BLaER1 treated with 17β-estradiol and CSF1 and Interleukin-3, amounts not matched to agents 10 nM and 100 nM (cell line): ENCODE results near the gene IGF2BP1.

Source experiments
- H3K27ac ChIP-seq, 11 experiments: shearing (Covaris generic); formaldehyde crosslinking; 2 replicates each; pipeline ENCODE4 v1.8.1; 2022
- H3K27me3 ChIP-seq, 11 experiments: shearing (Covaris generic); formaldehyde crosslinking; 2 replicates each; pipeline ENCODE4 v1.8.1; 2022
- H3K36me3 ChIP-seq, 11 experiments: shearing (Covaris generic); formaldehyde crosslinking; 2 replicates each; pipeline ENCODE4 v1.8.1; 2022
- H3K4me1 ChIP-seq, 10 experiments: shearing (Covaris generic); formaldehyde crosslinking; 2 replicates each; pipeline ENCODE4 v1.8.1; 2022
- H3K4me2 ChIP-seq, 11 experiments: shearing (Covaris generic); formaldehyde crosslinking; 2 replicates each; pipeline ENCODE4 v1.8.1; 2022
- H3K4me3 ChIP-seq, 10 experiments: shearing (Covaris generic); formaldehyde crosslinking; 2 replicates each; pipeline ENCODE4 v1.8.1; 2022
- H3K9ac ChIP-seq, 11 experiments: shearing (Covaris generic); formaldehyde crosslinking; 2 replicates each; pipeline ENCODE4 v1.8.1; 2022
- H3K9me3 ChIP-seq, 11 experiments: shearing (Covaris generic); formaldehyde crosslinking; replicated peaks in 1 of 11; 2 replicates each; pipeline ENCODE4 v1.8.1; 2022
- H4K20me1 ChIP-seq, 11 experiments: shearing (Covaris generic); formaldehyde crosslinking; 2 replicates each; pipeline ENCODE4 v1.8.1; 2022
- Cebpa-rat ChIP-seq, 11 experiments: shearing (Covaris generic); IDR thresholded peaks; 2 replicates each; pipeline ENCODE4 v1.8.1; 2022

Gene IGF2BP1

DNA sequence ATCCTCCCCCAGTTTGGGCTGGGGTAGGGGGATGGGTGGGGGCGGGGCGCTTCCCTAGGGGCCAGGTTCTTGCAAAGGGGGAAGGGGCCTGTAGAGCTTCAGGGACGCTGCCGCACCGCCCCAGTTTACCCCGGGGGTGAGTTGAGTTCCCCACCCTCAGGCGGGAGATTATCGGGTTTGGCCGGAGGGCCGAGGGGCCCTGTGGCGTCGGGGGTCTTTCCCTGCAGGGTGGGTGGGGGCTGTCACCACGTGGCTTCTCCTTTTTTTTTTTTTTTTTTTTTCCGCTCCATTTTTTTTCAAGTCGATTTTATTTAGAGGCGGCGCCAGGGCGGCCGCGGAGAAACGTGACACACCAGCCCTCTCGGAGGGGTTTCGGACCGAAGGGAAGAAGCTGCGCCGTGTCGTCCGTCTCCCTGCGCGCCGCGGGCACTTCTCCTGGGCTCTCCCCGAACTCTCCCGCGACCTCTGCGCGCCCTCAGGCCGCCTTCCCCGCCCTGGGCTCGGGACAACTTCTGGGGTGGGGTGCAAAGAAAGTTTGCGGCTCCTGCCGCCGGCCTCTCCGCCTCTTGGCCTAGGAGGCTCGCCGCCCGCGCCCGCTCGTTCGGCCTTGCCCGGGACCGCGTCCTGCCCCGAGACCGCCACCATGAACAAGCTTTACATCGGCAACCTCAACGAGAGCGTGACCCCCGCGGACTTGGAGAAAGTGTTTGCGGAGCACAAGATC lies at the start of gene IGF2BP1:
Gene IGF2BP1 (plus strand): TSS at position 283 of the 724 bp plus-strand sequence. CDS start 361 bp downstream, at position 644.
- peaks cover 98 to 100% (median 99%) of the 10 kb centered on the region in 11 experiments for H3K27me3 ChIP-seq
- H3K4me3 ChIP-seq, result peak within 1 kb of the TSS in 3 of 10 experiments; percentile 7 to 28 (median 22); a peak in 2 of 20 replicates
- no peaks in the 10 kb centered on the region for H3K36me3 ChIP-seq
- peaks cover 0 to 86% (median 61%) of the 10 kb centered on the region in 11 experiments; a peak in 19 of 22 replicates for H4K20me1 ChIP-seq
- peaks cover 0 to 13% (median 2%) of the 10 kb centered on the region in 10 experiments; a peak in 4 of 20 replicates for H3K4me1 ChIP-seq
- H3K27ac ChIP-seq, result no peak within 1 kb of the TSS
- no peaks in the 10 kb centered on the region for H3K9me3 ChIP-seq
- H3K4me2 ChIP-seq, result peak within 1 kb of the TSS in 6 of 11 experiments; percentile 5 to 76 (median 41); a peak in 9 of 22 replicates
- no peak for TF ChIP-seq Cebpa-rat (IDR thresholded peaks at IDR 0.05)
- no peak within 1 kb of the TSS for H3K9ac ChIP-seq

GRCh38 chr17:48951572-48951971 lies 45.6 kb upstream of the IGF2BP1 start:
- no peak for TF ChIP-seq Cebpa-rat (IDR thresholded peaks at IDR 0.05)
- Histone ChIP-seq H3K27ac (no peak overlapping the region), H3K4me1 (peaks cover 14 to 20% (median 15%) of the 10 kb centered on the region in 10 experiments), H3K36me3 (no peaks in the 10 kb centered on the region), H3K9ac (no peak overlapping the region), H3K4me3 (no peak overlapping the region), H3K9me3 (peaks cover 0 to under 1% (median 0%) of the 10 kb centered on the region in 11 experiments; a peak in 1 of 22 replicates), H3K27me3 (no peaks in the 10 kb centered on the region), H4K20me1 (no peaks in the 10 kb centered on the region), H3K4me2 (no peak overlapping the region)

DNA sequence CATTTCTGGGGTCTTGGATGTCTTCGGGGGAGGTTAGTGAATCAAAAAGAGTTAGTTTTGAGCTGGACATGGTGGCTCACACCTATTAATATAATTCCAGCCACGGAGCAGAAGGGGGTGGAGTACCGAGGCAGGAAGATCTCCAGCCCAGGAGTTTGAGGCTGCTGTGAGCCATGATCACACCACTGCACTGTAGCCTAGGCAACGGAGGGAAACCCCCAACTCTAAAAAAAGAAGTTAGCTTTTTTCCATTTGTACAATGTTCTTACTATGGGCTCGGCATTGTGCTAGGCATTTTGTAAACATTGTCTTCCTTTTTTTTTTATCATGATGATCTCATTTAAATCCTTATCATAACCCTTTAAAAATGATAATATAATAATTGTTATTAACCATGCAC lies 44.3 kb upstream of the IGF2BP1 start:
- peak overlapping the region; percentile 36 to 66 (median 55) for H3K4me2 ChIP-seq
- no peak overlapping the region for H3K4me3 ChIP-seq
- no peaks in the 10 kb centered on the region for H3K9me3 ChIP-seq
- peak overlapping the region in 1 of 11 experiments; percentile 33; a peak in 1 of 22 replicates for H3K27ac ChIP-seq
- H4K20me1 ChIP-seq, result no peaks in the 10 kb centered on the region
- H3K9ac ChIP-seq, result peak overlapping the region in 1 of 11 experiments; percentile 42; a peak in 1 of 22 replicates
- H3K4me1 ChIP-seq, result peaks cover 14 to 20% (median 15%) of the 10 kb centered on the region in 10 experiments
- H3K36me3 ChIP-seq, result no peaks in the 10 kb centered on the region
- H3K27me3 ChIP-seq, result no peaks in the 10 kb centered on the region
- TF ChIP-seq Cebpa-rat (IDR thresholded peaks at IDR 0.05), result no peak

- Histone ChIP-seq H3K27me3 (no peaks in the 10 kb centered on the region; a peak in 1 of 22 replicates), H3K9ac (no peak overlapping the region), H3K36me3 (no peaks in the 10 kb centered on the region), H3K27ac (no peak overlapping the region), H3K4me2 (peak overlapping the region in 1 of 11 experiments; percentile 42; a peak in 1 of 22 replicates), H4K20me1 (no peaks in the 10 kb centered on the region), H3K4me1 (peaks cover 14 to 20% (median 15%) of the 10 kb centered on the region in 10 experiments), H3K4me3 (no peak overlapping the region), H3K9me3 (no peaks in the 10 kb centered on the region)
- TF ChIP-seq Cebpa-rat (IDR thresholded peaks at IDR 0.05), result no peak
Measured at GRCh38 chr17:48954300-48954755, 42.9 kb upstream of the IGF2BP1 start.

DNA sequence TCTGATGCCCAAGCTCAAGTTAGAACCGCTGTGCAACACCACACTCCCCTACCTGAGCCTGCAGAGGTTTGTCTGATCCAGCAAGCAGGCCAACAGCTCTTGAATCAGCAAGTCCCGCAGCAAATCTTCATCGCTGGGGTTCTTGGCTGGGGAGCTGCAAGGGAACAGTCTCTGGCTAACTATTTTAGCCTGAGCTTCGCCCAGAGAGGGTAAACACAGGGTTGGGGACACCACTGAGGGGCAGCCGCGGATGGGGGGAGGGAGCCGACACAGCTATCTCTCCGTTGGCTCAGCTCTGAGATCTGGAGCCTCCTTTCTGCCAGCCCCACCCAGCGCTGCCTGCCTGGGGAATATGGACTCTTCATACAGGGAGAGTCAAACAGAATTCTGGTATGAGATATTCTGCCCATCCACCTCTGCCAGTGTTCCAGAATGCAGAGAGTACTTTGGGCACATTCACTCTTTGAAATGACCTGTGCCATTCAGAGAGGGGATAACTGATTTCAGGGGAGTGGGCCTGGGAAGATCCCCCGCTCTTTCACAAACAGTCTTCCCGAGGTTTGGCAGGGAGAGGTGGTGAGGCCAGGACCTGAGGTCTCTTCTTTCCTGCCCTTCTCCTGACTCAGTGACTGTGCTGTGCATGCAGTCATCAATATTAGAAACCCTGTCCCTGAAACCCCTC lies 36.2 kb upstream of the IGF2BP1 start:
- Histone ChIP-seq H3K9ac (no peak overlapping the region), H3K4me1 (no peaks in the 10 kb centered on the region; a peak in 1 of 20 replicates), H3K27ac (no peak overlapping the region), H3K4me3 (no peak overlapping the region), H3K9me3 (no peaks in the 10 kb centered on the region), H3K36me3 (no peaks in the 10 kb centered on the region), H3K4me2 (no peak overlapping the region; a peak in 1 of 22 replicates), H4K20me1 (no peaks in the 10 kb centered on the region), H3K27me3 (peaks cover 0 to 18% (median 11%) of the 10 kb centered on the region in 11 experiments; a peak in 10 of 22 replicates)
- TF ChIP-seq Cebpa-rat (IDR thresholded peaks at IDR 0.05), result no peak

DNA sequence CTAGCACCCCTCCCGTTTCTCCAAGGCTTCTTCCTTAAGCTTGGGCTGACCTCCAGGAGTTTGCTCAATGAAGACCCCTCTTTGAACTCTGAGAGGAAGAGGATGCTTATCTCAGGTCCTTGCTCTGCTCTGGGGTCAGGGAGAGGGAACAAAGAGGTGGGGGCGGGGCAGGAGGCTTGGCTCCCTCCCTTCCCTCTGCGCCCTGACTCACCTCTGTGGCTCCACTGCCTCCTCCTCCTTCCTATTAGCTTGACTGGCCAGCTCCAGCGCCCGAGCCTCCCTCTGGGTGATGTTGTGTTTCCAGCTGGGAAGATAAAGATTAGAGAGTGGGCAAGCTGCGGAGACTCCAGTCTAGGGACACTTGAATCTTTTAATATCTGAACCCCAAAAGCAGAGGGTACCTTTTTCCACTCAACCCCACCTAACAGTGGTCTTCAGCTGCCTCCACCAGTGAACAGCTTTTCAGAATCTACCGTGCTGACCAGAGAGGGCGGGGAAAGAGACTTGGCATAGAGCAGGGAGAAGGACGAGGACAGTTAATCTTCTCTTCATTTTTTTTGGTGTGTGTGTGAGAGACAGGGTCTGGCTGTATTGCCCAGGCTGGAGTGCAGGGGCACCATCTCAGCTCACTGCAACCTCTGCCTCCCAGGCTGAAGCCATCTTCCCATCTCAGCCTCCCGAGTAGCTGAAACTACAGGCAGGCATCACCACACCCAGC lies 35.5 kb upstream of the IGF2BP1 start:
- Histone ChIP-seq H3K4me3 (no peak overlapping the region), H4K20me1 (no peaks in the 10 kb centered on the region), H3K4me2 (no peak overlapping the region; a peak in 1 of 22 replicates), H3K27me3 (peaks cover 0 to 18% (median 11%) of the 10 kb centered on the region in 11 experiments; a peak in 10 of 22 replicates), H3K9ac (no peak overlapping the region), H3K36me3 (no peaks in the 10 kb centered on the region), H3K4me1 (no peaks in the 10 kb centered on the region; a peak in 1 of 20 replicates), H3K9me3 (no peaks in the 10 kb centered on the region), H3K27ac (no peak overlapping the region)
- no peak for TF ChIP-seq Cebpa-rat (IDR thresholded peaks at IDR 0.05)

DNA sequence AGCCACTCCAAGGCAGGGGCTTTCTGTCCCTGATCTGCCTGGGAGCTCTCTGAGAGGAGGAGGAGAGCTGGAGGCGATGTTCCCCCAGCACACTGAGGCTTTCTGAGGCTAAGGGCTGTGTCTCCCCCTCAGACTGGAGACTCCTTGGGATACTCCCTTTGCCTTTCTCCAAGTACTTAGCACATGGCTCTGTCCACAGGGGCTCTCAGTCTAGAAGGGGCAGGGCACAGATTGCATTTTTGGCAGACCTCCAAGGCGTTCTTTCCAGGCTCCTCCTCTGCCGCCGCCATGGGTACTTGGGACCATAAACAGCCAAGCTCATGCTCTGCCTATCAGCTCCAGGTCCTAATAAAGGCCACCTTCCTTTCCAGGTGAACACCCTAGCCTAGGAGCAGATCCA lies 27.0 kb upstream of the IGF2BP1 start:
- Histone ChIP-seq H4K20me1 (no peaks in the 10 kb centered on the region; a peak in 1 of 22 replicates), H3K4me3 (no peak overlapping the region), H3K4me1 (peaks cover 0 to 20% (median 7%) of the 10 kb centered on the region in 10 experiments; a peak in 11 of 20 replicates), H3K36me3 (no peaks in the 10 kb centered on the region), H3K9ac (no peak overlapping the region), H3K9me3 (no peaks in the 10 kb centered on the region), H3K27ac (no peak overlapping the region), H3K4me2 (no peak overlapping the region), H3K27me3 (peaks cover 0 to 34% (median 8%) of the 10 kb centered on the region in 11 experiments; a peak in 9 of 22 replicates)
- no peak for TF ChIP-seq Cebpa-rat (IDR thresholded peaks at IDR 0.05)

DNA sequence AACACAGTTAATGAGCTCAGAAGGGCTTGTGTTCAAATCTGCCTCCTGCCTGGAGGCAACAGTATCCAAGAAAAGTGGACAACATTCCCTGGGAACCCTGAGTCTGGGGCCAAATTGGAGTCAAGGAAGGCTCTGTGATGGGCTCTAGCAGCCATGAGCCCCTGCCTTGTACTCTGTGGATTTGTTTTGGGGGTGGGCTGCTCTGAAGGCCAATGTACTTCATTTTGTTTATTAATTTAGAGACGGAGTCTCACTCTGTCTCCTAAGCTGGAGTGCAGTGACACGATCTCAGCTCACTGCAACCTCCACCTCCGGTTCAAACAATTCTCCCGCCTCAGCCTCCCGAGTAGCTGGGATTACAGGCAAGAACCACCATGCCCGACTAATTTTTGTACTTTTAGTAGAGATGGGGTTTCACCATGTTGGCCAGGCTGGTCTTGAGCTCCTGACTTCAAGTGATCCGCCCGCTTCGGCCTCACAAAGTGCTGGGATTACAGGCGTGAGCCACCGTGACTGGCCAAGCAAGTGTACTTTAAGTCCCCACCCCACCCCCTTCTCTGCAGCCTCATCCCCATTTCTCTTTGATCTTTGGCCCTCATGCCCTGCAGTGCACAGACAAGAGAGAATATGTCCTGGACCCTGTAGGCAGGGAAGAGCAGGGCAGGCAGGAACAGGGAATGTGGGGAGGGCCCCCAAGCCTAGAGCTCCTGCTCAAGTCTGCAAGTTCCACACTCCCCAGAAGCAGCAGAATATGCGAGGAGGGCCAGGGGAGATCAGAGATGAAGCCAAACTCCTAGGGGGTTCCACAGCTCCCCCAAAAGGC lies 26.1 kb upstream of the IGF2BP1 start:
- Histone ChIP-seq H3K27ac (no peak overlapping the region), H3K9ac (no peak overlapping the region), H3K4me2 (no peak overlapping the region; a peak in 1 of 22 replicates), H3K4me1 (peaks cover 0 to 20% (median 7%) of the 10 kb centered on the region in 10 experiments; a peak in 11 of 20 replicates), H3K27me3 (peaks cover 0 to 34% (median 8%) of the 10 kb centered on the region in 11 experiments; a peak in 9 of 22 replicates), H3K9me3 (no peaks in the 10 kb centered on the region), H3K36me3 (no peaks in the 10 kb centered on the region), H4K20me1 (no peaks in the 10 kb centered on the region; a peak in 1 of 22 replicates), H3K4me3 (no peak overlapping the region)
- TF ChIP-seq Cebpa-rat (IDR thresholded peaks at IDR 0.05), result no peak
